GM18520 (cell line): Measurements from ENCODE around the gene PRTN3.

Source experiments
- ATAC-seq: cut with Tn5 transposase; IDR thresholded peaks from one replicate; pipeline ENCODE4 v1.9.1; 2021; ENCODE audit not compliant: unreplicated experiment

Gene PRTN3

DNA sequence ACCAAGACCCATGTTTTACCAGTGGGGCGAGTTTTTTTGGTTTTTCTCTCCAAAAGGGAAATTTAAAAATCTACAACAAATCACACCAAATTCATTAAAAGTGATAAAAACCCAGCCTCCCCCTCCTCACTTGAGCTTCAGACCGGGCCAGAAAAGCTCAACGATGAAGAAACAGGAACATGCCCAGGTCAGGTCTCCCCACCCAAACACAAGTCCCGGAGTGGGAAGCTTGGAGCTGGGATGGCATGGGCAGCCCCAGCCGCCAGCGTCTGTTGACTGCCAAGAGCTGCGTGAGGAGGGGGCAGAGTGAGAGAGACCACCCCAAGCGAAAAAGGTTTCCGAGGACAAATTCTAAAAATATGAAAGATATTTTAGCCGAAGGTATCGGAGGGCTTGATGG, 56.2 kb downstream of the PRTN3 start:
- ATAC-seq = no peak

DNA sequence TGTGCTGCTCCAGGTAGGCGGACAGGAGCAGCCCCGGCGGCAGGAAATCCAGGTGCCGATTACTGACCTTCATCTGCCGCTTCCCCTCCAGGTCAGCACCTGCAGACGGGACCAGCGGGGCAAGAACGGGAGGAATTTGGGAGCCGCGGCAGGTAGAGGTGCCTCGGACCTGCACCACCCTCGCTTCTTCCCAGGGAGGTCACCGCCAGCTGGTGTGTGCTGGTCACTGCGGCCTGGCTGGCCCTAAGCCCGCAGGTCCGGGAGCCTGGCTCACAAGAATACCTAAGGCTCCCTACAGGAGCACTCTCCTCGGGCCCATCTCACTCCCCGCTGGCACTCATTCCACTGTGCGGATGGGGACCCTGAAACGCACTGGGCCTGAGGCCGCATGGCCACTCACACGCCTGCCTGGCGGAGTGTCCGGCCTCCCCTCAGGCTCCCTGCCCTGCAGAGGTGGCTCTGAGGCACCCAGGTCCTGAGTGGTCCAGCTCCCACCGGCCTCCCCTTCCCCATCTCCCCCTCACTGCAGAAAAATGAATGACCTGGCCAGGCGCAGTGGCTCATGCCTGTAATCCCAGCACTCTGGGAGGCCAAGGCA, 56.7 kb downstream of the PRTN3 start:
- no peak for ATAC-seq
